Upper lobe of right lung (tissue), 1 donor: ENCODE measurements around the gene TFDP2. TPM values are rescaled to one million over a fixed set of nuclear protein-coding genes. Genes with fewer than 3 reads are reported as not detected.

ENCODE experiments used
- ATAC-seq: fragments of 200-7000 bp; cut with Tn5 transposase; one replicate; pipeline ENCODE4 v1.9.1; 2020; ENCODE audit warnings: mild to moderate bottlenecking, moderate library complexity
- DNase-seq: peaks from one replicate; pipeline ENCODE4 v3.0.0-alpha.2; 2020
- H3K27ac ChIP-seq: fragments of 200-600 bp; one replicate; pipeline ENCODE4 v1.8.0; 2022
- H3K27me3 ChIP-seq: fragments of 200-600 bp; one replicate; pipeline ENCODE4 v1.8.0; 2022; ENCODE audit warnings: mild to moderate bottlenecking
- H3K36me3 ChIP-seq: fragments of 200-600 bp; one replicate; pipeline ENCODE4 v1.8.0; 2022
- H3K4me1 ChIP-seq: fragments of 200-600 bp; one replicate; pipeline ENCODE4 v1.8.0; 2022
- H3K4me3 ChIP-seq: fragments of 200-600 bp; one replicate; pipeline ENCODE4 v1.8.0; 2022; ENCODE audit warnings: mild to moderate bottlenecking
- H3K9me3 ChIP-seq: fragments of 200-600 bp; one replicate; pipeline ENCODE4 v1.8.0; 2022
- CTCF ChIP-seq: fragments of 200-600 bp; IDR thresholded peaks from one replicate; pipeline ENCODE4 v1.8.0; 2022; ENCODE audit warnings: antibody characterized with exemption
- intact Hi-C: fragments of 100-400 bp; cut with DNase I; formaldehyde crosslinking; loops from one replicate; pipeline ENCODE4 v1.11.0; 2022
- total RNA-seq: library from RNA; stranded (reverse); fragmentation: NEBNext Ultra II Directional; extraction: Animal tissue kit (Norgen Biotek cat#: 25700); gene quantifications from one replicate; pipeline ENCODE4 v1.2.1, GENCODE V29; 2021
- donor health status: DM: no; HTN: yes; CAD: no; lungs with severe emphysema.

TFDP2 gene
- total RNA-seq, 1 donor from 2014 or later: 26.7 TPM

- Histone ChIP-seq H3K9me3 (no peaks in the 10 kb centered on the region), H3K36me3 (peaks cover 36% of the 10 kb centered on the region), H3K27me3 (no peaks in the 10 kb centered on the region), H3K27ac (no peak overlapping the region), H3K4me1 (no peaks in the 10 kb centered on the region), H3K4me3 (no peak overlapping the region)
- no peak for TF ChIP-seq CTCF
- DNase-seq (no peak), ATAC-seq (no peak)
- intact Hi-C loops: no loop called here
Measured at GRCh38 chr3:141904203-141904602, 245.1 kb downstream of the TFDP2 start.

- intact Hi-C loops: no loop called here
- TF ChIP-seq CTCF: no peak
Measured at GRCh38 chr3:141901914-141902313, 247.4 kb downstream of the TFDP2 start.

GRCh38 chr3:141900343-141900742 is 249.0 kb downstream of the TFDP2 start:
- no peaks in the 10 kb centered on the region for H3K27me3 ChIP-seq
- ATAC-seq (no peak), DNase-seq (no peak)
- no peak overlapping the region for H3K4me3 ChIP-seq
- peaks cover 8% of the 10 kb centered on the region for H3K36me3 ChIP-seq
- H3K4me1 ChIP-seq: no peaks in the 10 kb centered on the region
- TF ChIP-seq CTCF: no peak
- intact Hi-C loops: no loop called here
- H3K9me3 ChIP-seq: no peaks in the 10 kb centered on the region
- H3K27ac ChIP-seq: no peak overlapping the region

More at GRCh38 chr3:141901914-141902313, 247.4 kb downstream of the TFDP2 start:
- ATAC-seq: no peak
- H3K27ac ChIP-seq: no peak overlapping the region
- no peaks in the 10 kb centered on the region for H3K4me1 ChIP-seq
- H3K9me3 ChIP-seq: no peaks in the 10 kb centered on the region
- H3K27me3 ChIP-seq: no peaks in the 10 kb centered on the region
- no peak overlapping the region for H3K4me3 ChIP-seq
- H3K36me3 ChIP-seq: peaks cover 17% of the 10 kb centered on the region
- DNase-seq: no peak

GRCh38 chr3:141898908-141899307 is 250.4 kb downstream of the TFDP2 start:
- no peak overlapping the region for H3K4me3 ChIP-seq
- no peaks in the 10 kb centered on the region for H3K9me3 ChIP-seq
- H3K36me3 ChIP-seq: no peaks in the 10 kb centered on the region
- DNase-seq (no peak), ATAC-seq (no peak)
- intact Hi-C loops: no loop called here
- TF ChIP-seq CTCF: no peak
- H3K27ac ChIP-seq: no peak overlapping the region
- no peaks in the 10 kb centered on the region for H3K27me3 ChIP-seq
- no peaks in the 10 kb centered on the region for H3K4me1 ChIP-seq

- no peaks in the 10 kb centered on the region for H3K27me3 ChIP-seq
- H3K27ac ChIP-seq: no peak overlapping the region
- DNase-seq (no peak), ATAC-seq (no peak)
- intact Hi-C loops: no loop called here
- TF ChIP-seq CTCF: no peak
- H3K4me3 ChIP-seq: no peak overlapping the region
- no peaks in the 10 kb centered on the region for H3K9me3 ChIP-seq
- no peaks in the 10 kb centered on the region for H3K36me3 ChIP-seq
- no peaks in the 10 kb centered on the region for H3K4me1 ChIP-seq
Measured at GRCh38 chr3:141895731-141896130, 253.6 kb downstream of the TFDP2 start.

- intact Hi-C loops: no loop called here
Measured at GRCh38 chr3:141894524-141895176, 254.7 kb downstream of the TFDP2 start.

More at GRCh38 chr3:141894524-141895176, 254.7 kb downstream of the TFDP2 start:
- H3K36me3 ChIP-seq: no peaks in the 10 kb centered on the region
- no peaks in the 10 kb centered on the region for H3K9me3 ChIP-seq
- ATAC-seq (no peak), DNase-seq (no peak)
- H3K4me3 ChIP-seq: no peak overlapping the region
- no peak for TF ChIP-seq CTCF
- H3K4me1 ChIP-seq: no peaks in the 10 kb centered on the region
- no peak overlapping the region for H3K27ac ChIP-seq
- H3K27me3 ChIP-seq: no peaks in the 10 kb centered on the region
